Iris pigment epithelial cell (primary cell): ENCODE data around the gene ZNF91.
"Not testable (repeated sequence)": the region's sequence is repeated elsewhere in the genome, so short reads cannot be mapped to it uniquely, and the experiment has no call there.

Experiments used
- DNase-seq: peaks from one replicate; pipeline ENCODE4 v3.0.0-alpha.2; 2011; ENCODE audit warnings: low read depth

The ZNF91 gene

GRCh38 chr19:23395041-23395721 lies at the start of gene ZNF91:
ZNF91 (minus strand) TSS chr19:23395471; CDS start chr19:23395354, 117 bp downstream.
- DNase-seq = peak; percentile 98

- DNase-seq = no peak
Measured at GRCh38 chr19:23440791-23441190, 45.5 kb upstream of the ZNF91 start.

- DNase-seq = no peak
Measured at GRCh38 chr19:23440207-23440606, 44.9 kb upstream of the ZNF91 start.

- DNase-seq = no peak
Measured at GRCh38 chr19:23439623-23440022, 44.4 kb upstream of the ZNF91 start.

GRCh38 chr19:23437901-23438300 lies 42.6 kb upstream of the ZNF91 start:
- DNase-seq = no peak

- no peak for DNase-seq
Measured at GRCh38 chr19:23436944-23437343, 41.7 kb upstream of the ZNF91 start.

GRCh38 chr19:23436318-23436717 lies 41.0 kb upstream of the ZNF91 start:
- no peak for DNase-seq

GRCh38 chr19:23420824-23421223 lies 25.6 kb upstream of the ZNF91 start:
- DNase-seq = no peak

GRCh38 chr19:23419261-23419660 lies 24.0 kb upstream of the ZNF91 start:
- not testable (repeated sequence) for DNase-seq

GRCh38 chr19:23415561-23416191 lies 20.4 kb upstream of the ZNF91 start:
- peak; percentile 45 for DNase-seq

- DNase-seq = no peak
Measured at GRCh38 chr19:23415034-23415433, 19.8 kb upstream of the ZNF91 start.

- no peak for DNase-seq
Measured at GRCh38 chr19:23410155-23410554, 14.9 kb upstream of the ZNF91 start.

- DNase-seq = no peak
Measured at GRCh38 chr19:23409392-23410048, 14.2 kb upstream of the ZNF91 start.

- no peak for DNase-seq
Measured at GRCh38 chr19:23407616-23408133, 12.4 kb upstream of the ZNF91 start.

- DNase-seq = no peak
Measured at GRCh38 chr19:23406721-23407120, 11.4 kb upstream of the ZNF91 start.

- DNase-seq = no peak
Measured at GRCh38 chr19:23406091-23406490, 10.8 kb upstream of the ZNF91 start.

- DNase-seq = no peak
Measured at GRCh38 chr19:23404676-23405075, 9.4 kb upstream of the ZNF91 start.

GRCh38 chr19:23403581-23404324 lies 8.5 kb upstream of the ZNF91 start:
- DNase-seq = no peak

GRCh38 chr19:23403052-23403451 lies 7.8 kb upstream of the ZNF91 start:
- DNase-seq = no peak

- no peak for DNase-seq
Measured at GRCh38 chr19:23402388-23402787, 7.1 kb upstream of the ZNF91 start.

- no peak for DNase-seq
Measured at GRCh38 chr19:23401086-23401610, 5.9 kb upstream of the ZNF91 start.

GRCh38 chr19:23399443-23399842 lies 4.2 kb upstream of the ZNF91 start:
- DNase-seq = no peak
